ENCODE data around the gene YAF2. TPM values are rescaled to one million over a fixed set of nuclear protein-coding genes. Genes with fewer than 3 reads are reported as not detected.
"Not testable (repeated sequence)": the region's sequence is repeated elsewhere in the genome, so short reads cannot be mapped to it uniquely, and the experiment has no call there.

YAF2 gene
- total and polyA plus RNA-seq, 2 donors (not counting 1 experiment from before 2014, with no cell fraction given): 11.6 to 41.9 TPM

DNA sequence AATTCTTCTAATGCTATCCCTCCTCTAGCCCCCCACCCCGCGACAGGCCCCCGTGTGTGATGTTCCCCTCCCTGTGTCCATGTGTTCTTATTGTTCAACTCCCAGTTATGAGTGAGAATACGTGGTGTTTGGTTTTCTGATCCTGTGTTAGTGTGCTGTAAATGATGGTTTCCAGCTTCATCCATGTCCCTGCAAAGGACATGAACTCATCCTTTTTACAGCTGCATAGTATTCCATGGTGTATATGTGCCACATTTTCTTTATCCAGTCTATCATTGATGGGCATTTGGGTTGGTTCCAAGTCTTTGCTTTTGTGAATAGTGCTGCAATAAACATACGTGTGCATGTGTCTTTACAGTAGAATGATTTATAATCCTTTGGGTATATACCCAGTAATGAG, 13.5 kb downstream of the YAF2 start:
- DNase-seq; H3K4me3 ChIP-seq (ENCODE audit: control extremely low read depth in 1 of 5, extremely low read depth in 1 of 5, insufficient read depth in 1 of 5, low read depth in 2 of 5, low read length in 4 of 5); H3K9ac ChIP-seq (ENCODE audit: low read length); H3K4me3 Mint-ChIP-seq; H3K9me3 ChIP-seq (ENCODE audit: control extremely low read depth in 1 of 3, control insufficient read depth in 2 of 3, insufficient read depth in 1 of 3, low read length in 2 of 3); POLR2A ChIA-PET; H3K4me2 ChIP-seq (replicated peaks; ENCODE audit: low read depth, low read length, poor library complexity, severe bottlenecking); H3K27ac Mint-ChIP-seq; ATAC-seq (ENCODE audit: low read depth); H3K36me3 ChIP-seq (replicated peaks in 1 of 2; ENCODE audit: control extremely low read depth in 1 of 2, control insufficient read depth in 1 of 2, extremely low read depth in 1 of 2, insufficient read depth in 2 of 2, low read length in 1 of 2); H3K9me3 Mint-ChIP-seq (ENCODE audit: insufficient read depth); H3K27ac ChIP-seq (ENCODE audit: low read length in 2 of 2); H2AFZ ChIP-seq (ENCODE audit: insufficient read depth, low read depth, low read length, poor library complexity, severe bottlenecking); H3K27me3 Mint-ChIP-seq; CTCF ChIA-PET; intact Hi-C loops (cut with micrococcal nuclease); H3K27me3 ChIP-seq (replicated peaks in 1 of 4; ENCODE audit: control extremely low read depth in 1 of 4, control insufficient read depth in 3 of 4, insufficient read depth in 4 of 4, low read length in 3 of 4): not testable (repeated sequence)
- H3K4me1 Mint-ChIP-seq: peaks cover 20% of the 10 kb centered on the region
- peaks cover 21% of the 10 kb centered on the region for H4K20me1 ChIP-seq (ENCODE audit: control insufficient read depth, insufficient read depth, low read length, poor library complexity, severe bottlenecking)
- peaks cover 56% of the 10 kb centered on the region for H3K79me2 ChIP-seq (ENCODE audit: control insufficient read depth, insufficient read depth, low read length)
- peaks cover 0 to 11% of the 10 kb centered on the region in 2 donors for H3K4me1 ChIP-seq (ENCODE audit: control insufficient read depth in 2 of 2, insufficient read depth in 2 of 2, low read length in 2 of 2)
- no CpG with 5 or more reads among the region's 5 CpGs for WGBS (ENCODE audit: insufficient coverage)

DNA sequence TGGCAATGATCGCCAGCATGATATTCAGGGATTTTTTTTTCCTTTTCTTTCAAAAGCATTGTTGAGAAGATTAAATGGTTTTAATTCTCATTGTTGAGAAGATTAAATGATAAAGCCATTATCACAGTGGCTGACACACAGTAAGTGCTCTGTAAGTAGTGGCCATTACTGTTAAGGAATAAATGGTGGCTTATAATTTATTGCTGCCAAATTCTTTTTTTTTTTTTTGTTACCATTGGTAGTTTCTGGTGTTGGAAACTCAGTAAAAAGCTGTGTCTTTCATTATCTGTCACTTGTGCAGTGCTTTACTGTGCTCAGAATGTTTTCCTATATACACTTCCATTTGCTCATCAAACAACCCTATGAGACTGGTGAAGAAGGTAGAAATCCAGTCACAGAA, 15.3 kb downstream of the YAF2 start:
- H3K27ac Mint-ChIP-seq: no peak overlapping the region
- DNase-seq (no peak), ATAC-seq (ENCODE audit: low read depth) (no peak)
- Histone ChIP-seq H3K9ac (ENCODE audit: low read length) (no peak overlapping the region), H3K27me3 (replicated peaks in 1 of 4; ENCODE audit: control extremely low read depth in 1 of 4, control insufficient read depth in 3 of 4, insufficient read depth in 4 of 4, low read length in 3 of 4) (no peaks in the 10 kb centered on the region), H3K9me3 (ENCODE audit: control extremely low read depth in 1 of 3, control insufficient read depth in 2 of 3, insufficient read depth in 1 of 3, low read length in 2 of 3) (no peaks in the 10 kb centered on the region), H3K4me3 (ENCODE audit: control extremely low read depth in 1 of 5, extremely low read depth in 1 of 5, insufficient read depth in 1 of 5, low read depth in 2 of 5, low read length in 4 of 5) (no peak overlapping the region), H3K4me1 (ENCODE audit: control insufficient read depth in 2 of 2, insufficient read depth in 2 of 2, low read length in 2 of 2) (peaks cover 0 to 16% of the 10 kb centered on the region in 2 donors), H3K27ac (ENCODE audit: low read length in 2 of 2) (no peak overlapping the region), H2AFZ (ENCODE audit: insufficient read depth, low read depth, low read length, poor library complexity, severe bottlenecking) (no peak overlapping the region), H3K79me2 (ENCODE audit: control insufficient read depth, insufficient read depth, low read length) (peaks cover 68% of the 10 kb centered on the region), H4K20me1 (ENCODE audit: control insufficient read depth, insufficient read depth, low read length, poor library complexity, severe bottlenecking) (peaks cover 27% of the 10 kb centered on the region), H3K4me2 (replicated peaks; ENCODE audit: low read depth, low read length, poor library complexity, severe bottlenecking) (no peak overlapping the region), H3K36me3 (replicated peaks in 1 of 2; ENCODE audit: control extremely low read depth in 1 of 2, control insufficient read depth in 1 of 2, extremely low read depth in 1 of 2, insufficient read depth in 2 of 2, low read length in 1 of 2) (peaks cover 0 to 3% of the 10 kb centered on the region in 2 experiments)
- H3K9me3 Mint-ChIP-seq (ENCODE audit: insufficient read depth): no peaks in the 10 kb centered on the region
- intact Hi-C loops (cut with micrococcal nuclease): no loop called here
- WGBS (ENCODE audit: insufficient coverage): no CpG with 5 or more reads among the region's 1 CpG
- no peaks in the 10 kb centered on the region for H3K27me3 Mint-ChIP-seq
- POLR2A ChIA-PET: no interaction called here
- CTCF ChIA-PET: no interaction called here
- TF ChIP-seq, protein P1, sequence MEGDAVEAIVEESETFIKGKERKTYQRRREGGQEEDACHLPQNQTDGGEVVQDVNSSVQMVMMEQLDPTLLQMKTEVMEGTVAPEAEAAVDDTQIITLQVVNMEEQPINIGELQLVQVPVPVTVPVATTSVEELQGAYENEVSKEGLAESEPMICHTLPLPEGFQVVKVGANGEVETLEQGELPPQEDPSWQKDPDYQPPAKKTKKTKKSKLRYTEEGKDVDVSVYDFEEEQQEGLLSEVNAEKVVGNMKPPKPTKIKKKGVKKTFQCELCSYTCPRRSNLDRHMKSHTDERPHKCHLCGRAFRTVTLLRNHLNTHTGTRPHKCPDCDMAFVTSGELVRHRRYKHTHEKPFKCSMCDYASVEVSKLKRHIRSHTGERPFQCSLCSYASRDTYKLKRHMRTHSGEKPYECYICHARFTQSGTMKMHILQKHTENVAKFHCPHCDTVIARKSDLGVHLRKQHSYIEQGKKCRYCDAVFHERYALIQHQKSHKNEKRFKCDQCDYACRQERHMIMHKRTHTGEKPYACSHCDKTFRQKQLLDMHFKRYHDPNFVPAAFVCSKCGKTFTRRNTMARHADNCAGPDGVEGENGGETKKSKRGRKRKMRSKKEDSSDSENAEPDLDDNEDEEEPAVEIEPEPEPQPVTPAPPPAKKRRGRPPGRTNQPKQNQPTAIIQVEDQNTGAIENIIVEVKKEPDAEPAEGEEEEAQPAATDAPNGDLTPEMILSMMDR (IDR thresholded peaks at IDR 0.05): no peak
- TF ChIP-seq EZH2 (IDR thresholded peaks at IDR 0.05; ENCODE audit: borderline replicate concordance, insufficient read depth, low read depth, low read length, poor library complexity, severe bottlenecking): no peak
- peaks cover 33% of the 10 kb centered on the region for H3K4me1 Mint-ChIP-seq
- no peak overlapping the region for H3K4me3 Mint-ChIP-seq
